OCI-LY3 (cell line): ENCODE measurements around the gene LCN2.

ENCODE experiments used
- CTCF ChIP-seq: fragments of 200-600, 300-600 bp; sonication (generic); IDR thresholded peaks from 2 replicates; pipeline ENCODE4 v1.5.1; 2014; ENCODE audit warnings: antibody characterized with exemption, low read length, low read depth
- EZH2phosphoT487 ChIP-seq: fragments of 200-600 bp; shearing (Covaris generic); IDR thresholded peaks from 2 replicates; pipeline ENCODE4 v1.6.1; 2018; ENCODE audit warnings: antibody characterized with exemption, mixed run types, low read depth

- TF ChIP-seq CTCF (peak; percentile 70), EZH2phosphoT487 (no peak)
These were observed 42.3 kb downstream of the LCN2 start, which contains the start of gene CIZ1 for GRCh38 chr9:128191406-128192046.
